H1 (cell line): Measurements from ENCODE around the gene ETFB. TPM values are rescaled to one million over a fixed set of nuclear protein-coding genes. Genes with fewer than 3 reads are reported as not detected.

Source experiments
- CTCF ChIA-PET: fragments of 300-600 bp; sonication (Branson Sonifier 250); formaldehyde crosslinking; loops from one replicate; lab custom pipeline; 2021; ENCODE audit not compliant: partially characterized antibody; lab: Charles Lee
- POLR2A ChIA-PET: fragments of 300-600 bp; sonication (Branson Sonifier 250); formaldehyde crosslinking; loops from one replicate; lab custom pipeline; 2021; ENCODE audit warnings: inconsistent platforms; ENCODE audit not compliant: partially characterized antibody; lab: Charles Lee
- DNase-seq, 2 experiments: peaks; one replicate each; pipeline versions ENCODE4 v3.0.0 to v3.0.0-alpha.2; 2010 to 2022; ENCODE audit warnings: low spot score in 2 of 2, low read depth in 1 of 2, mixed read lengths in 1 of 2
- FAIRE-seq: peaks from 2 replicates; lab custom pipeline; 2011; peaks lifted over from hg19 to GRCh38; lab: Jason Lieb, UNC
- H2AFZ ChIP-seq: 2 replicates; pipeline ENCODE4 v1.8.1; 2012; ENCODE audit warnings: low read length, inconsistent platforms
- H2AK5ac ChIP-seq: 2 replicates; pipeline ENCODE4 v1.6.1; 2013; ENCODE audit warnings: low read depth, low read length
- H2BK120ac ChIP-seq: replicated peaks from 2 replicates; pipeline ENCODE3; 2013; ENCODE audit warnings: low read depth, low read length, inconsistent platforms
- H2BK12ac ChIP-seq: 2 replicates; pipeline ENCODE4 v1.6.1; 2013; ENCODE audit warnings: low read depth, low read length
- H2BK15ac ChIP-seq: 2 replicates; pipeline ENCODE4 v1.6.1; 2013; ENCODE audit warnings: low read length
- H2BK20ac ChIP-seq: 2 replicates; pipeline ENCODE4 v1.6.1; 2013; ENCODE audit warnings: low read length
- H2BK5ac ChIP-seq: 2 replicates; pipeline ENCODE4 v1.6.1; 2013; ENCODE audit warnings: low read depth, low read length
- H3K14ac ChIP-seq: 2 replicates; pipeline ENCODE4 v1.6.1; 2013; ENCODE audit warnings: inconsistent platforms; ENCODE audit not compliant: insufficient read length
- H3K18ac ChIP-seq: 2 replicates; pipeline ENCODE4 v1.6.1; 2013; ENCODE audit warnings: low read length; ENCODE audit errors: extremely low read depth
- H3K23ac ChIP-seq: 2 replicates; pipeline ENCODE4 v1.6.1; 2013; ENCODE audit warnings: inconsistent platforms; ENCODE audit not compliant: insufficient read length
- H3K23me2 ChIP-seq: 2 replicates; pipeline ENCODE4 v1.6.1; 2013; ENCODE audit warnings: low read depth, low read length
- H3K27ac ChIP-seq: 2 replicates; pipeline ENCODE4 v1.6.1; 2011; ENCODE audit warnings: low read depth, low read length, inconsistent platforms
- H3K27me3 ChIP-seq, 4 experiments: replicated peaks in 1 of 4; 1 replicate in 1 of 4; 2 replicates in 3 of 4; pipeline versions ENCODE4 v1.6.1 to v1.8.1; 2011 to 2013; ENCODE audit warnings: low read length in 3 of 4, mild to moderate bottlenecking in 3 of 4, inconsistent platforms in 2 of 4, mixed read lengths in 2 of 4, moderate library complexity in 1 of 4; ENCODE audit not compliant: control insufficient read depth in 3 of 4, insufficient read depth in 3 of 4; ENCODE audit errors: extremely low read depth in 1 of 4
- H3K36me3 ChIP-seq, 4 experiments: 2 replicates each; pipeline versions ENCODE4 v1.6.1 to v1.8.1; 2011 to 2013; ENCODE audit warnings: mild to moderate bottlenecking in 4 of 4, low read length in 3 of 4, moderate library complexity in 2 of 4, control low read depth in 1 of 4, inconsistent platforms in 1 of 4; ENCODE audit not compliant: insufficient read depth in 4 of 4, control insufficient read depth in 2 of 4
- H3K4ac ChIP-seq: replicated peaks from 2 replicates; pipeline ENCODE3; 2013; ENCODE audit warnings: low read length, low read depth, mixed read lengths, inconsistent platforms; ENCODE audit not compliant: insufficient read length
- H3K4me1 ChIP-seq, 4 experiments: replicated peaks in 1 of 4; 1 replicate in 1 of 4; 2 replicates in 3 of 4; pipeline versions ENCODE4 v1.6.1 to v1.8.1; 2011 to 2013; ENCODE audit warnings: low read length in 3 of 4, inconsistent platforms in 2 of 4, mixed read lengths in 1 of 4; ENCODE audit not compliant: insufficient read depth in 4 of 4, control insufficient read depth in 3 of 4
- H3K4me2 ChIP-seq, 2 experiments: 2 replicates each; pipeline versions ENCODE4 v1.6.1 to v1.8.1; 2011 to 2013; ENCODE audit warnings: low read depth in 2 of 2, low read length in 2 of 2, control low read depth in 1 of 2, inconsistent platforms in 1 of 2, mild to moderate bottlenecking in 1 of 2; ENCODE audit not compliant: insufficient read depth in 1 of 2
- H3K4me3 ChIP-seq, 4 experiments: fragments of 200-600, 300-600 bp in 1 of 4; sonication (generic), shearing (Covaris generic), sonication (Bioruptor Twin) in 1 of 4; 2 replicates each; pipeline versions ENCODE4 v1.5.1 to v1.8.1; 2011 to 2016; ENCODE audit warnings: low read length in 4 of 4, low read depth in 3 of 4, control low read depth in 2 of 4, inconsistent platforms in 2 of 4, mild to moderate bottlenecking in 2 of 4, mixed read lengths in 1 of 4, moderate library complexity in 1 of 4; ENCODE audit not compliant: insufficient read depth in 2 of 4; ENCODE audit errors: extremely low read depth in 1 of 4
- H3K56ac ChIP-seq: replicated peaks from 2 replicates; pipeline ENCODE3; 2013; ENCODE audit warnings: low read depth, mild to moderate bottlenecking, mixed read lengths, low read length, inconsistent platforms; ENCODE audit not compliant: insufficient read length
- H3K79me1 ChIP-seq: 2 replicates; pipeline ENCODE4 v1.6.1; 2013; ENCODE audit warnings: low read depth, low read length, control low read depth
- H3K79me2 ChIP-seq, 2 experiments: 2 replicates each; pipeline versions ENCODE4 v1.6.1 to v1.8.1; 2012 to 2013; ENCODE audit warnings: low read length in 2 of 2, mild to moderate bottlenecking in 2 of 2, inconsistent platforms in 1 of 2; ENCODE audit not compliant: insufficient read depth in 2 of 2, control insufficient read depth in 1 of 2
- H3K9ac ChIP-seq, 4 experiments: replicated peaks in 1 of 4; 1 replicate in 1 of 4; 2 replicates in 3 of 4; pipeline versions ENCODE4 v1.6.1 to v1.8.1; 2011 to 2013; ENCODE audit warnings: low read depth in 3 of 4, low read length in 3 of 4, control low read depth in 2 of 4, mild to moderate bottlenecking in 2 of 4, moderate library complexity in 2 of 4, inconsistent platforms in 1 of 4; ENCODE audit errors: extremely low read depth in 1 of 4
- H3K9me3 ChIP-seq, 2 experiments: 2 replicates each; pipeline versions ENCODE4 v1.6.1 to v1.8.1; 2012 to 2013; ENCODE audit warnings: mild to moderate bottlenecking in 2 of 2, moderate library complexity in 2 of 2, control low read depth in 1 of 2, inconsistent platforms in 1 of 2, low read depth in 1 of 2, low read length in 1 of 2, mixed read lengths in 1 of 2; ENCODE audit not compliant: insufficient read depth in 2 of 2
- H4K20me1 ChIP-seq, 2 experiments: replicated peaks in 1 of 2; 2 replicates each; pipeline versions ENCODE3 to v1.8.1; 2011 to 2013; ENCODE audit warnings: inconsistent platforms in 2 of 2, low read length in 2 of 2, mild to moderate bottlenecking in 1 of 2; ENCODE audit not compliant: insufficient read depth in 2 of 2, control insufficient read depth in 1 of 2
- H4K5ac ChIP-seq: 2 replicates; pipeline ENCODE4 v1.6.1; 2013; ENCODE audit warnings: low read length, low read depth, mixed read lengths, inconsistent platforms; ENCODE audit not compliant: insufficient read length
- H4K8ac ChIP-seq: 2 replicates; pipeline ENCODE4 v1.8.0; 2013; ENCODE audit warnings: mild to moderate bottlenecking, moderate library complexity, low read length, inconsistent platforms; ENCODE audit not compliant: insufficient read depth; ENCODE audit errors: extremely low read depth
- H4K91ac ChIP-seq: replicated peaks from 2 replicates; pipeline ENCODE3; 2013; ENCODE audit warnings: low read length, mixed read lengths, inconsistent platforms; ENCODE audit not compliant: insufficient read length
- CBX8 ChIP-seq: fragments of 300-800, 300-1000 bp; sonication (generic); IDR thresholded peaks from 2 replicates; pipeline ENCODE4 v1.7.1; 2016; ENCODE audit warnings: low read depth, low read length, borderline replicate concordance
- KDM4A ChIP-seq: IDR thresholded peaks from one replicate; pipeline ENCODE4 v1.7.1; 2012; ENCODE audit warnings: low read depth, mild to moderate bottlenecking, moderate library complexity, low read length, inconsistent platforms; ENCODE audit not compliant: severe bottlenecking
- PHF8 ChIP-seq: fragments of 200-600 bp; sonication (generic); conservative IDR thresholded peaks from 2 replicates; pipeline ENCODE4 v1.7.1; 2012; ENCODE audit warnings: low read depth, mild to moderate bottlenecking, inconsistent platforms, low read length, moderate library complexity
- RAD21 ChIP-seq, 2 experiments: IDR thresholded peaks in 1 of 2; conservative IDR thresholded peaks in 1 of 2; 2 replicates each; pipeline ENCODE4 v1.6.1; 2011; ENCODE audit warnings: low read depth in 2 of 2, low read length in 2 of 2, improper control_type of control experiment in 1 of 2, inconsistent platforms in 1 of 2, mild to moderate bottlenecking in 1 of 2, moderate library complexity in 1 of 2
- RBBP5 ChIP-seq: IDR thresholded peaks from 2 replicates; pipeline ENCODE4 v1.7.1; 2012; ENCODE audit warnings: low read depth, mild to moderate bottlenecking, inconsistent platforms, low read length, moderate library complexity, borderline replicate concordance
- SAP30 ChIP-seq: fragments of 300-600 bp; sonication (generic); IDR thresholded peaks from 2 replicates; pipeline ENCODE4 v1.7.1; 2012; ENCODE audit warnings: low read length, moderate library complexity, mild to moderate bottlenecking, inconsistent platforms; ENCODE audit not compliant: insufficient read depth, insufficient replicate concordance
- SIN3A ChIP-seq, 2 experiments: IDR thresholded peaks in 1 of 2; conservative IDR thresholded peaks in 1 of 2; 2 replicates each; pipeline ENCODE4 v1.6.1; 2011 to 2012; ENCODE audit warnings: low read length in 2 of 2, improper control_type of control experiment in 1 of 2, low read depth in 1 of 2, mild to moderate bottlenecking in 1 of 2
- TEAD4 ChIP-seq: IDR thresholded peaks from 2 replicates; pipeline ENCODE4 v1.6.1; 2012; ENCODE audit warnings: low read depth, low read length, inconsistent platforms, mixed read lengths
- WGBS, 2 experiments: shearing (Covaris generic) in 1 of 2; methylation state at CpG; one replicate each; pipeline versions ENCODE4 v1.1.6 to v1.1.7; 2013 to 2015; ENCODE audit warnings: low lambda C conversion rate in 2 of 2, mixed read lengths in 2 of 2, inconsistent platforms in 1 of 2, low coverage in 1 of 2, missing lambda C conversion rate in 1 of 2; ENCODE audit not compliant: insufficient replicate concordance in 2 of 2, insufficient coverage in 1 of 2, insufficient read length in 1 of 2; ENCODE audit errors: extremely low coverage in 1 of 2, missing lambda C conversion rate in 1 of 2; 5-methylcytosine and 5-hydroxymethylcytosine counted together
- long read RNA-seq, 2 experiments: library from RNA in 1 of 2; library from capped mRNA in 1 of 2; stranded (forward); transcript quantifications; one replicate each; pipeline ENCODE4 v2.0.0, GENCODE V29; 2021; ENCODE audit warnings: inconsistent platforms in 1 of 2
- polyA minus RNA-seq, 3 experiments: library from RNA; depleted of rRNA, polyadenylated mRNA; stranded (reverse); fragments of >200 nt; gene quantifications; 1 replicate in 2 of 3; 2 replicates in 1 of 3; pipeline ENCODE4 v1.2.3, GENCODE V29; 2011
- polyA plus RNA-seq, 7 experiments: library from polyadenylated mRNA; depleted of rRNA in 3 of 7; stranded (reverse) in 5 of 7; unstranded in 2 of 7; fragments of >200 nt in 5 of 7; fragments of 200-250 nt in 2 of 7; gene quantifications; 1 replicate in 5 of 7; 2 replicates in 1 of 7; 4 replicates in 1 of 7; pipeline versions ENCODE4 v1.2.1 to v1.2.3, GENCODE V29; 2011 to 2013; ENCODE audit warnings: missing spikeins in 2 of 7, mixed read lengths in 2 of 7
- total RNA-seq: library from RNA; stranded (reverse); fragmentation: NEBNext Ultra II Directional; extraction: Animal tissue kit (Norgen Biotek cat#: 25700); gene quantifications from 2 replicates; pipeline ENCODE4 v1.2.1, GENCODE V29; 2021

ETFB gene
- total RNA-seq (40.0 and 42.1 TPM in 2 replicates), polyA plus RNA-seq (2011; rRNA removed) (66.5 and 94.6 TPM in 2 replicates), polyA minus RNA-seq (2011; rRNA and poly(A)+ RNA removed) (14.8 and 19.6 TPM in 2 replicates)
- 113 TPM for polyA plus RNA-seq (2011; cell fraction: cytosol; rRNA removed)
- 49.0 TPM for polyA plus RNA-seq (2011; cell fraction: nucleus; rRNA removed)
- 63.7 to 87.7 TPM (median 74.1 TPM) in 4 replicates for polyA plus RNA-seq (2012, experiment 1 of 2)
- 53.0 TPM for polyA plus RNA-seq (2012, experiment 2 of 2)
- polyA plus RNA-seq (2013, experiment 1 of 2) = 27.6 TPM
- polyA plus RNA-seq (2013, experiment 2 of 2) = 27.6 TPM
- polyA minus RNA-seq (2011; cell fraction: cytosol; rRNA and poly(A)+ RNA removed) = 23.3 TPM
- 11.1 TPM for polyA minus RNA-seq (2011; cell fraction: nucleus; rRNA and poly(A)+ RNA removed)
- long read RNA-seq, experiment 1, partial matches to known transcripts = 4 of 12 reads
- long read RNA-seq, experiment 1, other reads (novel, unspliced or antisense) = 1 of 12 reads
- long read RNA-seq, experiment 2, transcript ETFB-202 (5 exons, 3,551 nt) = minor isoform, 10 of 141 reads
- long read RNA-seq, experiment 2, transcript ETFB-201 (6 exons, 900 nt) = major isoform, 128 of 141 reads
- long read RNA-seq, experiment 2, partial matches to known transcripts = 1 of 141 reads
- long read RNA-seq, experiment 2, other reads (novel, unspliced or antisense) = 2 of 141 reads

GRCh38 chr19:51365965-51366388 is at the start of gene ETFB:
Gene ETFB, minus strand, starts transcription at chr19:51366388. Its CDS starts 62 bp downstream, at chr19:51366326.
- Histone ChIP-seq H3K9ac (peak within 1 kb of the TSS; percentile 68 to 72 (median 68)), H2BK12ac (peak within 1 kb of the TSS; percentile 18; the same call in 1 of the 2 replicates), H3K9me3 (no peaks in the 10 kb centered on the region), H3K14ac (peak within 1 kb of the TSS; percentile 74), H3K56ac (peak within 1 kb of the TSS; percentile 79), H4K20me1 (no peaks in the 10 kb centered on the region), H3K79me2 (no peaks in the 10 kb centered on the region), H3K27me3 (no peaks in the 10 kb centered on the region), H4K91ac (peak within 1 kb of the TSS; percentile 100), H2BK15ac (0 out of 2 replicates have a peak within 1 kb of the TSS, but pooled peaks have one; percentile 46), H3K4me3 (peak within 1 kb of the TSS; percentile 81 to 97 (median 90)), H4K8ac (peak within 1 kb of the TSS; percentile 63), H3K79me1 (no peaks in the 10 kb centered on the region), H3K4me1 (peaks cover 2 to 18% (median 11%) of the 10 kb centered on the region in 4 experiments), H2AK5ac (no peak within 1 kb of the TSS), H2BK20ac (no peak within 1 kb of the TSS), H2BK5ac (peak within 1 kb of the TSS; percentile 91), H3K4ac (peak within 1 kb of the TSS; percentile 89), H3K23me2 (peaks cover 18% of the 10 kb centered on the region), H2AFZ (peak within 1 kb of the TSS; percentile 89), H3K23ac (no peak within 1 kb of the TSS), H3K4me2 (peak within 1 kb of the TSS; percentile 87 to 97), H3K36me3 (no peaks in the 10 kb centered on the region), H3K27ac (0 out of 2 replicates have a peak within 1 kb of the TSS, but pooled peaks have one; percentile 0), H2BK120ac (no peak within 1 kb of the TSS), H4K5ac (peak within 1 kb of the TSS; percentile 93), H3K18ac (peak within 1 kb of the TSS; percentile 96)
- CTCF ChIA-PET = interaction anchor here (0.8 to 3.5 kb wide), 7 partner anchors 23 to 55 kb away, joined by 3 to 14 read pairs (median 4); no protein-coding TSS in a partner anchor
- FAIRE-seq (no peak), DNase-seq (no peak)
- WGBS, 2 experiments = 6% methylated on average over 13 of the region's 27 CpGs; no CpG with 5 or more reads in 1 of the 2 experiments
- POLR2A ChIA-PET = interaction anchor here (0.8 to 2.9 kb wide), 6 partner anchors 17 to 208 kb away, joined by 3 to 13 read pairs (median 4); partner anchors contain the start of gene VSIG10L
- TF ChIP-seq PHF8 = 0 out of 2 replicates have a peak, but pooled peaks have one; percentile 40
- peak; percentile 92; a peak in 3 of 4 replicates for TF ChIP-seq SIN3A (conservative IDR thresholded peaks at IDR 0.05 in 1 of 2, IDR thresholded peaks at IDR 0.05 in 1 of 2; ENCODE audit: low read depth in 1 of 2, low read length in 2 of 2)
- TF ChIP-seq CBX8 = no peak
- no peak for TF ChIP-seq RBBP5
- TF ChIP-seq KDM4A = peak; percentile 40
- no peak for TF ChIP-seq TEAD4
- peak; percentile 91 for TF ChIP-seq SAP30
- TF ChIP-seq RAD21 (IDR thresholded peaks at IDR 0.05 in 1 of 2, conservative IDR thresholded peaks at IDR 0.05 in 1 of 2; ENCODE audit: low read depth in 2 of 2, low read length in 2 of 2) = no peak
